ENCODE results near the gene SHC1. TPM values are rescaled to one million over a fixed set of nuclear protein-coding genes. Genes with fewer than 3 reads are reported as not detected.

SHC1 gene
- total RNA-seq, 2 donors from 2014 or later, result 85.0 to 97.2 TPM

DNA sequence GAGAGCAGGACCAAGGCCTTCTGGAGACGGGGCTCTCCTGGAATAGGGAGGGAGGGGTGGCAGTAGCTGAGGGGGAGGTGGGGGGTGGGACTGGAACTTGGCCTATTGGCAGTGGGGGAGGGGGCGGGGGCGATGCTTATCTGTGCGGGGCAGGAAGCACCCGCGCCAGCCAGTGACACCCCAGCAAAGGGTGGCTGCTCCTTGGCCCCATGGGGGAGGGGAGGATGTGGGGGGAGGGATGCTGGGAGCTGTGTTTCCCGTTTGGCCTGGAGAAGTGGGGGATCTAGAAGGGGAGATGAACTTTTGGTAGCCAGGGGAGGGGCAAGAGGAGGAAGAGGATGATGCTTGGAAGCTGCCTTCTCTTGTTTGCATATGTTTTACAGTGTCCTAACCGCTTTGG is 43.1 kb upstream of the SHC1 start:
- intact Hi-C loops (cut with DNase I), result no loop called here
- DNase-seq (ENCODE audit: low spot score), result no peak
- Histone ChIP-seq H3K27me3 (replicated peaks; ENCODE audit: insufficient read depth) (no peaks in the 10 kb centered on the region), H3K36me3 (peaks cover 7 to 14% of the 10 kb centered on the region in 2 donors), H3K27ac (peak overlapping the region; percentile 30 to 100), H3K4me1 (replicated peaks) (peaks cover 44% of the 10 kb centered on the region), H3K4me3 (no peak overlapping the region), H3K9me3 (no peaks in the 10 kb centered on the region)
- TF ChIP-seq POLR2A (IDR thresholded peaks at IDR 0.05), result no peak
- TF ChIP-seq, protein P1, sequence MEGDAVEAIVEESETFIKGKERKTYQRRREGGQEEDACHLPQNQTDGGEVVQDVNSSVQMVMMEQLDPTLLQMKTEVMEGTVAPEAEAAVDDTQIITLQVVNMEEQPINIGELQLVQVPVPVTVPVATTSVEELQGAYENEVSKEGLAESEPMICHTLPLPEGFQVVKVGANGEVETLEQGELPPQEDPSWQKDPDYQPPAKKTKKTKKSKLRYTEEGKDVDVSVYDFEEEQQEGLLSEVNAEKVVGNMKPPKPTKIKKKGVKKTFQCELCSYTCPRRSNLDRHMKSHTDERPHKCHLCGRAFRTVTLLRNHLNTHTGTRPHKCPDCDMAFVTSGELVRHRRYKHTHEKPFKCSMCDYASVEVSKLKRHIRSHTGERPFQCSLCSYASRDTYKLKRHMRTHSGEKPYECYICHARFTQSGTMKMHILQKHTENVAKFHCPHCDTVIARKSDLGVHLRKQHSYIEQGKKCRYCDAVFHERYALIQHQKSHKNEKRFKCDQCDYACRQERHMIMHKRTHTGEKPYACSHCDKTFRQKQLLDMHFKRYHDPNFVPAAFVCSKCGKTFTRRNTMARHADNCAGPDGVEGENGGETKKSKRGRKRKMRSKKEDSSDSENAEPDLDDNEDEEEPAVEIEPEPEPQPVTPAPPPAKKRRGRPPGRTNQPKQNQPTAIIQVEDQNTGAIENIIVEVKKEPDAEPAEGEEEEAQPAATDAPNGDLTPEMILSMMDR (IDR thresholded peaks at IDR 0.05), result no peak
- TF ChIP-seq POLR2AphosphoS5 (IDR thresholded peaks at IDR 0.05), result no peak
- WGBS, result 32% methylated on average over 7 of the region's 8 CpGs

DNA sequence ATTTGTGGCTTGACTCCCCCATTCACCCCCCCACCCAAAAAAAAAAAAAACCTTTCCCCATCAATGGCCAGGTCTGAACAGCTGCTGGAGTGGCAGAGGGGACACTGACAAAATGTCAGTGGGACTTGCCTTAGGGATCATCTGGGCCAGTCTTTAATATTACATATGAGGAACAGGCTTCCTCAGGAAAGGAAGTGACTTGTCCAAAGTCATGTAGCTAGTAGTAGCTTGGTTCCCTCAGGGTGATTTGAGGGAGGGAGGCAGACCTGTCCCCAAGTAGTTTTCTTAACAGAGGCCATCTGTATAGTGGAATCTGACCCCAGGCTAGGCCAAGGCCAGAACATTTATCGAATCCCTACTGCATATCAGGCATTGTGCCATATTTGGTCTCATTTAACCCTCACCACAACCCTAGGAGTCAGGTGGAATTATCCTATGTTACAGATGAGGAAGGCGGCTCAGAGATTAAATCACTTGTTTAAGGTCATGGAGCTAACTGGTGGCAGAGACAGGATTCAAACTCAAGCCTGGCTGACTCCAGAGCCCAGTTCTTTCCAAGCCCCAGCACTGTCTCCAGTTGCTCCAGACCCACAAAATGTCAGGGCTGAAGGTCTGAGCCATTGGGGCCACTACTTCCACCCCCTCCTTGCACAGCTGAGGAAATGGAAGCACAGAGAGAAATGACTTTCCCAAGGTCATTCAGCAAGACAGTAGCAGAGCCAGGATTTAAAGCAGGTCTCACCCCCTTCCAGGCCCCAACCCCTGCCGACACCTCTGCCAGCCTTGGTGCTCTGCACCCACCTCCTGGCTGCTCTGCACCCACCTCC is 42.4 kb upstream of the SHC1 start:
- H3K9me3 ChIP-seq, result no peaks in the 10 kb centered on the region
- TF ChIP-seq POLR2AphosphoS5 (IDR thresholded peaks at IDR 0.05), result no peak
- no peak for TF ChIP-seq POLR2A (IDR thresholded peaks at IDR 0.05)
- TF ChIP-seq, protein P1 (IDR thresholded peaks at IDR 0.05), result no peak
- peaks cover 7 to 14% of the 10 kb centered on the region in 2 donors for H3K36me3 ChIP-seq
- H3K4me3 ChIP-seq, result no peak overlapping the region
- 78% methylated on average over 3 of the region's 3 CpGs for WGBS
- H3K27ac ChIP-seq, result peak overlapping the region; percentile 30 to 100
- no peaks in the 10 kb centered on the region for H3K27me3 ChIP-seq (replicated peaks; ENCODE audit: insufficient read depth)
- intact Hi-C loops (cut with DNase I), result no loop called here
- no peak for DNase-seq (ENCODE audit: low spot score)
- H3K4me1 ChIP-seq (replicated peaks), result peaks cover 42% of the 10 kb centered on the region

DNA sequence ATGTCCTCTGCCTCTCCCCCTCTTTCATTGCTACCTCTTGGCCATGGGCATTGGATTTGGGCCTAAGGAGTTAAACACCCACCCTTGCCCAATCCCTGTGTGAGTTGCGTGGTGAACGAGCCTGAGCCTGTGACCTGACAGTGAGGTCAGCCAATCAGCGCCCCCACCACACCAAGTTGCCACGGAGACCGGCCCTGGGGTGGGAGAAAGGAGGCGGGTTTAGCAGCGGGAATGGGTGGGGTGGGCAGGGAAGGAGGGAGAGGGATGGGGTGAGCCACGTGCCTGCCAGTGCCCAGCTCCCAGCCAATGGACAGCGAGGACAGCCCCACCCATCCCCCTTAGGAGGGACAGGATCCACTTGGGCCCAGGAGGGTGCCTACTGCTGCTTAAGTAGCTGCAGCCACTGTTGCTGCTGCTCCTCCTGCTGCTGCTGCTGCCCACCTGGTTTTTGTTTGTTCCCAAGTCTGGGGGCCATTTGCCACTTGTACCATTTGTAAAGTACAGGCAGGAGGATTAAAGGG is 41.5 kb upstream of the SHC1 start:
- DNase-seq (ENCODE audit: low spot score), result peak; percentile 73
- 9% methylated on average over 9 of the region's 9 CpGs for WGBS
- Histone ChIP-seq H3K27ac (peak overlapping the region; percentile 100), H3K36me3 (peaks cover 7 to 14% of the 10 kb centered on the region in 2 donors), H3K4me1 (replicated peaks) (peaks cover 40% of the 10 kb centered on the region), H3K4me3 (no peak overlapping the region), H3K9me3 (no peaks in the 10 kb centered on the region), H3K27me3 (replicated peaks; ENCODE audit: insufficient read depth) (no peaks in the 10 kb centered on the region)
- TF ChIP-seq POLR2A (IDR thresholded peaks at IDR 0.05) (peak; percentile 41), POLR2AphosphoS5 (IDR thresholded peaks at IDR 0.05) (peak; percentile 38)
- TF ChIP-seq, protein P1 (IDR thresholded peaks at IDR 0.05), result no peak
- intact Hi-C loops (cut with DNase I), result no loop called here

DNA sequence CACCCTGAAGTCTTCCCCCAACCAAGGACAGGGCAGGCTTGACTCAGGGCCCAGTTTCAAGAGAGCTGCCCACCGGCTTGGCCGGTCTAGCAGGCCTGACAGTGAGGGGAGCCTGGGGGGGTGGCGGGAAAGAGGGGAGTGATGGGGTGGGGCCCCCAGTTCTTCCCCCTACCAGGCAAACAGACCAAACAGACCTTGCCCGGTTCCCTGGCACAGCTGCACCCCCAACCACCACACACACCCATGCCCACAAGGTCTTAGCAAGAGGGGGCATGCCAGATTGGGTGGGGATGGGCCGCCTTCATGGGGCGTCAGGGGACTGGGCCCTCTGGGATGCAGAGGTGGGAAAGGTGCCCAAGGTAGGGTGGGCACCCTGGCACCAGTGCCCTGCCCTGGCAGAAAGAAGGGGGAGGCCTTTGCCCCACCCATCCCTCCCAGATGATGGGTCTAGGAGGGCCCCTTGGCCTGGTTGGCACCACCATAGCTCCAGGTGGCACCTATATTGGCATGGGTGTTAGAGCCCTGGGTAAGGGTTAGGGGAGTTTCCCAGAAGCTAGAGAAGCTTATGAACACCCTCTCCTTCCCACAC is 41.0 kb upstream of the SHC1 start:
- Histone ChIP-seq H3K27me3 (replicated peaks; ENCODE audit: insufficient read depth) (no peaks in the 10 kb centered on the region), H3K27ac (peak overlapping the region; percentile 100), H3K36me3 (peaks cover 7 to 14% of the 10 kb centered on the region in 2 donors), H3K9me3 (no peaks in the 10 kb centered on the region), H3K4me1 (replicated peaks) (peaks cover 40% of the 10 kb centered on the region), H3K4me3 (no peak overlapping the region)
- peak; percentile 39 for DNase-seq (ENCODE audit: low spot score)
- intact Hi-C loops (cut with DNase I), result no loop called here
- no peak for TF ChIP-seq POLR2AphosphoS5 (IDR thresholded peaks at IDR 0.05)
- no peak for TF ChIP-seq POLR2A (IDR thresholded peaks at IDR 0.05)
- TF ChIP-seq, protein P1 (IDR thresholded peaks at IDR 0.05), result no peak
- WGBS, result 59% methylated on average over 6 of the region's 6 CpGs

Measured in prostate gland (tissue), 2 donors.